ENCODE results near the gene NYAP1. TPM values are rescaled to one million over a fixed set of nuclear protein-coding genes. Genes with fewer than 3 reads are reported as not detected.
"Not testable (repeated sequence)": the region's sequence is repeated elsewhere in the genome, so short reads cannot be mapped to it uniquely, and the experiment has no call there.

The NYAP1 gene
- total RNA-seq, 1 donor from 2014 or later: 1.2 TPM

- Histone ChIP-seq H3K4me1 (peaks cover 12% of the 10 kb centered on the region), H2AFZ (replicated peaks) (no peak overlapping the region), H3K4me3 (no peak overlapping the region), H3K4me2 (no peak overlapping the region), H3K36me3 (no peaks in the 10 kb centered on the region), H3K27ac (no peak overlapping the region), H3K79me2 (ENCODE audit: low read depth) (peaks cover 34% of the 10 kb centered on the region), H3F3A (ENCODE audit: low read depth) (peaks cover 47% of the 10 kb centered on the region), H3K27me3 (no peaks in the 10 kb centered on the region), H3K9ac (no peak overlapping the region), H3K9me3 (ENCODE audit: low read depth) (no peaks in the 10 kb centered on the region), H4K20me1 (ENCODE audit: low read depth) (peaks cover 32% of the 10 kb centered on the region)
- Mint-ChIP-seq H3K4me3 (peak overlapping the region; percentile 42), H3K4me1 (peaks cover 30% of the 10 kb centered on the region), H3K27me3 (ENCODE audit: insufficient read depth, low read depth) (peaks cover 2% of the 10 kb centered on the region), H3K36me3 (peaks cover 23% of the 10 kb centered on the region), H3K9me3 (no peaks in the 10 kb centered on the region), H3K27ac (peak overlapping the region; percentile 7)
- TF ChIP-seq EZH2 (IDR thresholded peaks at IDR 0.05) (no peak), CTCF (IDR thresholded peaks at IDR 0.05) (no peak), EZH2phosphoT487 (IDR thresholded peaks at IDR 0.05) (no peak)
- DNase-seq (ENCODE audit: low spot score): no peak
These were observed 46.3 kb upstream of the NYAP1 start for GRCh38 chr7:100437150-100438100.

- Mint-ChIP-seq H3K27ac (no peak overlapping the region), H3K9me3 (no peaks in the 10 kb centered on the region), H3K27me3 (ENCODE audit: insufficient read depth, low read depth) (peaks cover 2% of the 10 kb centered on the region), H3K36me3 (peaks cover 17% of the 10 kb centered on the region), H3K4me3 (no peak overlapping the region), H3K4me1 (peaks cover 23% of the 10 kb centered on the region)
- H4K20me1 ChIP-seq (ENCODE audit: low read depth): peaks cover 27% of the 10 kb centered on the region
- no peak overlapping the region for H3K9ac ChIP-seq
- peaks cover 27% of the 10 kb centered on the region for H3K79me2 ChIP-seq (ENCODE audit: low read depth)
- H3K27me3 ChIP-seq: no peaks in the 10 kb centered on the region
- no peak overlapping the region for H3K4me3 ChIP-seq
- peaks cover 40% of the 10 kb centered on the region for H3F3A ChIP-seq (ENCODE audit: low read depth)
- H3K27ac ChIP-seq: no peak overlapping the region
- peaks cover 11% of the 10 kb centered on the region for H3K4me1 ChIP-seq
- DNase-seq (ENCODE audit: low spot score): no peak
- H2AFZ ChIP-seq (replicated peaks): no peak overlapping the region
- TF ChIP-seq EZH2 (IDR thresholded peaks at IDR 0.05) (no peak), EZH2phosphoT487 (IDR thresholded peaks at IDR 0.05) (no peak), CTCF (IDR thresholded peaks at IDR 0.05) (no peak)
- no peaks in the 10 kb centered on the region for H3K9me3 ChIP-seq (ENCODE audit: low read depth)
- H3K36me3 ChIP-seq: no peaks in the 10 kb centered on the region
- no peak overlapping the region for H3K4me2 ChIP-seq
These were observed 45.6 kb upstream of the NYAP1 start for GRCh38 chr7:100438172-100438571.

DNA sequence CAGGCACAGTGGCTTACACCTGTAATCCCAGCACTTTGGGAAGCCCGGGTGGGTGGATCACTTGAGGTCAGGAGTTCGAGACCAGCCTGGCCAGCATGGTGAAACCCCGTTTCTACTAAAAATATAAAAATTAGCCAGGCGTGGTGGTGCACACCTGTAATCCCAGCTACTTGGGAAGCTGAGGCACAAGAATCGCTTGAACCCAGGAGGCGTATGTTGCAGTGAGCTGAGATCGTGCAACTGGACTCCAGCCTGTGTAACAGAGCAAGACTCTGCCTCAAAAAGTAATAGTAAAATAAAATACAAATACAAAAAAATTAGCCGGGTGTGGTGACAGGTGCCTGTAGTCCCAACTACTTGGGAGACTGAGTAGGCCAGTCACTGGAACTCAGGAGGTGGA lies 45.0 kb upstream of the NYAP1 start:
- H3F3A ChIP-seq (ENCODE audit: low read depth): peaks cover 35% of the 10 kb centered on the region
- H3K27me3 ChIP-seq: not testable (repeated sequence)
- H3K36me3 Mint-ChIP-seq: peaks cover 13% of the 10 kb centered on the region

GRCh38 chr7:100439244-100439643 lies 44.5 kb upstream of the NYAP1 start:
- H3K36me3 ChIP-seq; H2AFZ ChIP-seq (replicated peaks); H3K9me3 Mint-ChIP-seq; H3K9me3 ChIP-seq (ENCODE audit: low read depth); H3K27me3 Mint-ChIP-seq (ENCODE audit: insufficient read depth, low read depth); H3K4me3 Mint-ChIP-seq; H3K9ac ChIP-seq; H3K4me3 ChIP-seq; H3K27ac ChIP-seq; H3K27me3 ChIP-seq; H3K4me2 ChIP-seq; H3K36me3 Mint-ChIP-seq; H3K27ac Mint-ChIP-seq; DNase-seq (ENCODE audit: low spot score): not testable (repeated sequence)
- Histone ChIP-seq H3K79me2 (ENCODE audit: low read depth) (peaks cover 16% of the 10 kb centered on the region), H3F3A (ENCODE audit: low read depth) (peaks cover 30% of the 10 kb centered on the region), H4K20me1 (ENCODE audit: low read depth) (peaks cover 16% of the 10 kb centered on the region), H3K4me1 (peaks cover 11% of the 10 kb centered on the region)
- H3K4me1 Mint-ChIP-seq: peaks cover 23% of the 10 kb centered on the region

More for the DNA sequence above, 45.0 kb upstream of the NYAP1 start:
- DNase-seq (ENCODE audit: low spot score); H3K27ac ChIP-seq; H3K27ac Mint-ChIP-seq; H3K4me3 ChIP-seq; H2AFZ ChIP-seq (replicated peaks); H3K36me3 ChIP-seq; H3K9me3 ChIP-seq (ENCODE audit: low read depth); H3K9me3 Mint-ChIP-seq; H3K9ac ChIP-seq; H3K27me3 Mint-ChIP-seq (ENCODE audit: insufficient read depth, low read depth); H3K4me2 ChIP-seq; H3K4me3 Mint-ChIP-seq: not testable (repeated sequence)
- peaks cover 11% of the 10 kb centered on the region for H3K4me1 ChIP-seq
- H3K4me1 Mint-ChIP-seq: peaks cover 23% of the 10 kb centered on the region
- peaks cover 21% of the 10 kb centered on the region for H3K79me2 ChIP-seq (ENCODE audit: low read depth)
- H4K20me1 ChIP-seq (ENCODE audit: low read depth): peaks cover 21% of the 10 kb centered on the region
